ENCODE data around the gene RND1.

The RND1 gene

DNA sequence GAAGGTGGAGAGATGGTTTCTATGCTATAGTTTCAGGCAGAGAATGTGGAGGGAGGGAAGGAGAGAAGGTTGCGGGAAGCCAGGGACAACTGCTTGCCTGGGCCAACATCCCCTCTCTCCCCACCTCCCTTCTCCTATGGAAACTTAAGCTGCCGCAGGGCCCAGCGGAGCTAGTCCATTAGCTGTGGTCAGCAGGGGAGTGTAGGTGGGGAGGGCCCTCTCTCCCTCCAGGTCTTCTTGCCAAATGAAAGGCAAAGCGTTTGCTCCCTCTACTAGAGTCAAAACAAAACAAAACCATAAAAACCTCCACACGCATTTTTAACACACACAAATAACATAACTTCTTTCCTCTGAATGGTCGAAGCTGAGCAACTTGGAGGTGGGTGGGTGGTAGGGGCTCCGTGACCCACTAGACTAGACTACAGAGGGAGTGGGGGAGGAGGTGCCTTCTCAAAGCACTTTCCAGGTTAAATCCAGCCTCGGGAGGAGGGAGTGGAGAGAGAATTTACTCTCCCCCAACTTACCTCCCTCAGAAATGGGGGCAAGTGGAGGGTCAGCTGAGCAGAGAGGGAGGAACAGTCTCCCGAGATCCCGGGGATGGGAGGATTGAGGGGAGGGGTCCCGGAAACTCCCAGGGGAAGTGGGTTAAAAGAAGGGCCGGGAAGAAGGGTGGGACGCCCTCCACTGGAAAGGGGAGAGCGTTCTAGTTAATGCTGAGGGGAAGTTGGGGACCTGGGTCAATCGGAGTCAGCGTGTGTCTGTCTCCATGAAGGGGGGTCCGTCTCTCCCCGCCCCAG, 52.0 kb downstream of the RND1 start:
- H3K18ac ChIP-seq (ENCODE audit: low read length): peak overlapping the region; percentile 98
- H3K9me3 ChIP-seq (ENCODE audit: insufficient read depth, low read depth, low read length): no peaks in the 10 kb centered on the region
- H2AK5ac ChIP-seq (ENCODE audit: low read length): peak overlapping the region; percentile 38
- H3K23ac ChIP-seq (ENCODE audit: low read length): no peak overlapping the region
- H3K79me1 ChIP-seq (ENCODE audit: low read length): peaks cover 29% of the 10 kb centered on the region
- H3K4me3 ChIP-seq (ENCODE audit: low read depth, low read length): peak overlapping the region; percentile 67
- no peak for DNase-seq
- peak overlapping the region; percentile 45 for H2BK5ac ChIP-seq (ENCODE audit: low read depth, low read length, poor library complexity)
- peak overlapping the region; percentile 87 for H2BK120ac ChIP-seq (ENCODE audit: insufficient read depth, low read length, poor library complexity)
- H2AFZ ChIP-seq (ENCODE audit: insufficient read depth, low read length, poor library complexity): peak overlapping the region; percentile 82
- peak overlapping the region; percentile 80 for H3K4me2 ChIP-seq (ENCODE audit: low read length)
- H3K27me3 ChIP-seq (ENCODE audit: insufficient read depth, low read length): no peaks in the 10 kb centered on the region
- H3K4me1 ChIP-seq (ENCODE audit: control insufficient read depth in 1 of 2, insufficient read depth in 2 of 2, low read length in 2 of 2): peaks cover 10 to 16% of the 10 kb centered on the region in 2 experiments
- peak overlapping the region; percentile 96 for H4K8ac ChIP-seq (ENCODE audit: low read depth, low read length)
- WGBS (ENCODE audit: extremely low coverage, insufficient coverage, insufficient read length): 100% methylated on average over 1 of the region's 18 CpGs
- H3K14ac ChIP-seq (ENCODE audit: low read length): peak overlapping the region; percentile 97
- peak overlapping the region; percentile 98 for H4K91ac ChIP-seq (ENCODE audit: low read depth, low read length)
- peaks cover 16% of the 10 kb centered on the region for H3K79me2 ChIP-seq (ENCODE audit: control insufficient read depth, insufficient read depth, low read length, poor library complexity)
- H3K36me3 ChIP-seq (ENCODE audit: control insufficient read depth in 1 of 2, insufficient read depth in 2 of 2, low read length in 2 of 2): no peaks in the 10 kb centered on the region
- H4K12ac ChIP-seq (ENCODE audit: low read depth, low read length): peak overlapping the region; percentile 83
- H3K9ac ChIP-seq (ENCODE audit: low read length): peak overlapping the region; percentile 3
- H3K27ac ChIP-seq (ENCODE audit: low read depth, low read length): peak overlapping the region; percentile 32
- no peak overlapping the region for H2BK12ac ChIP-seq (ENCODE audit: low read length)
- peak overlapping the region; percentile 61 for H3K4ac ChIP-seq (ENCODE audit: low read depth, low read length)

DNA sequence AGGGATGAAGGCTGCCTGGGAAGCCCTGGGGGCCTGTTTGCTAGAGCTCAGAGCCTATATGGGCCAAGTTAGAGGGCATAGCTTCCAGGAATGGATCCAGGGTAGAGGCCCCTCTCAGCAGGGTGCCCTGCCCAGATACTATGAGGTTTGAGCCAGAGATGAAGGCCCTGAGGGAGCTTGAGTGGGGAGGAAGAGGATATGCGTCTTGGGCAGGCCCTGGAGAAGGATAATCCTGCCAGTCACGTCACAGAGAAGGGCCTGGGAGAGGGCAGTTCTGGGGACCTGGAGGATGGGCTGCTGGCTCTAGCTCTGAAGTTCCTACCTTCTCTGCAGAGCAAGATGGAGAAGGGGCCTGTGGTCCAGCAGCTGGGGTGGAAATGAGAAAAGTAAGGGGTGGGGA, 53.3 kb downstream of the RND1 start:
- Histone ChIP-seq H3K79me1 (ENCODE audit: low read length) (peaks cover 19% of the 10 kb centered on the region), H3K23ac (ENCODE audit: low read length) (no peak overlapping the region), H3K27ac (ENCODE audit: low read depth, low read length) (no peak overlapping the region), H3K27me3 (ENCODE audit: insufficient read depth, low read length) (no peaks in the 10 kb centered on the region), H3K18ac (ENCODE audit: low read length) (no peak overlapping the region), H4K91ac (ENCODE audit: low read depth, low read length) (no peak overlapping the region), H2BK12ac (ENCODE audit: low read length) (peak overlapping the region; percentile 14), H3K14ac (ENCODE audit: low read length) (no peak overlapping the region), H2BK120ac (ENCODE audit: insufficient read depth, low read length, poor library complexity) (no peak overlapping the region), H3K36me3 (ENCODE audit: control insufficient read depth in 1 of 2, insufficient read depth in 2 of 2, low read length in 2 of 2) (no peaks in the 10 kb centered on the region), H4K12ac (ENCODE audit: low read depth, low read length) (no peak overlapping the region), H4K8ac (ENCODE audit: low read depth, low read length) (no peak overlapping the region), H3K4ac (ENCODE audit: low read depth, low read length) (no peak overlapping the region), H3K9ac (ENCODE audit: low read length) (no peak overlapping the region), H3K9me3 (ENCODE audit: insufficient read depth, low read depth, low read length) (no peaks in the 10 kb centered on the region), H2AFZ (ENCODE audit: insufficient read depth, low read length, poor library complexity) (no peak overlapping the region), H3K4me2 (ENCODE audit: low read length) (no peak overlapping the region), H2AK5ac (ENCODE audit: low read length) (no peak overlapping the region), H3K4me3 (ENCODE audit: low read depth, low read length) (no peak overlapping the region), H3K79me2 (ENCODE audit: control insufficient read depth, insufficient read depth, low read length, poor library complexity) (peaks cover 11% of the 10 kb centered on the region), H3K4me1 (ENCODE audit: control insufficient read depth in 1 of 2, insufficient read depth in 2 of 2, low read length in 2 of 2) (peaks cover 6 to 11% of the 10 kb centered on the region in 2 experiments), H2BK5ac (ENCODE audit: low read depth, low read length, poor library complexity) (no peak overlapping the region)
- DNase-seq: no peak
- WGBS (ENCODE audit: extremely low coverage, insufficient coverage, insufficient read length): no CpG with 5 or more reads among the region's 2 CpGs

DNA sequence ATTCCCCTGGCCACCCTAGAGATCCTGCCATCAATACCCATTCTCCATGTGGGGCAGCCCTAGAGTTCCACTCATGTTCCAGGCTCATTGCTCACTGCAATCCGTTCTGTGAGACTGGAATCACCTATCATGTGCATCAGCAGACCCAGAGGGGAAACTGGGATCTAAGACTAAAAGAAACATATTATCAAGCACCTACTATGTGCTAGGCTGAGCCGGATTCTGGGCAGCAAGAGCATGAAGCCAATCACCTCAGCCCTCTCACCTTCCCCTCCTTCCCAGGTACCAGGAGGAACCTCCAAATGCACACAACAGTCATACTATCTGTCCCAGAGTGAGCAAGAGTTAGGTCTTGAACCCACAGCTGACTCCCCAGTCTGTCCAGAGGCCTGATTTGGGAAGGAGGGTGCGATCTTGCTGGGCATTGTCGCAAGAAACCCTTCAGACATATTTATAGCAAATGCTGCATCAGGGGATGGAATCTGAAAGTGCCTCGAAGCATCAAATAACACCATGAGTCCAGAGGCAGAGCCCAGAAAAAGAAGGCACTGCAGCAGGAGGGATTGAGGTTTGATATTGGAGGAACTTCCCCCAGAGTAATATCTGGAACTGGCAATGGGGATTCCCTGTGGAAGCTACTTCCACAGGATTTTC, 54.1 kb downstream of the RND1 start:
- no peaks in the 10 kb centered on the region for H3K9me3 ChIP-seq (ENCODE audit: insufficient read depth, low read depth, low read length)
- no CpG with 5 or more reads among the region's 5 CpGs for WGBS (ENCODE audit: extremely low coverage, insufficient coverage, insufficient read length)
- no peak overlapping the region for H3K23ac ChIP-seq (ENCODE audit: low read length)
- DNase-seq: no peak
- no peak overlapping the region for H3K9ac ChIP-seq (ENCODE audit: low read length)
- H3K4me2 ChIP-seq (ENCODE audit: low read length): no peak overlapping the region
- no peak overlapping the region for H2BK5ac ChIP-seq (ENCODE audit: low read depth, low read length, poor library complexity)
- H2AFZ ChIP-seq (ENCODE audit: insufficient read depth, low read length, poor library complexity): no peak overlapping the region
- no peak overlapping the region for H3K18ac ChIP-seq (ENCODE audit: low read length)
- H3K36me3 ChIP-seq (ENCODE audit: control insufficient read depth in 1 of 2, insufficient read depth in 2 of 2, low read length in 2 of 2): no peaks in the 10 kb centered on the region
- H2BK120ac ChIP-seq (ENCODE audit: insufficient read depth, low read length, poor library complexity): no peak overlapping the region
- H3K27ac ChIP-seq (ENCODE audit: low read depth, low read length): no peak overlapping the region
- no peak overlapping the region for H4K8ac ChIP-seq (ENCODE audit: low read depth, low read length)
- H3K14ac ChIP-seq (ENCODE audit: low read length): no peak overlapping the region
- no peaks in the 10 kb centered on the region for H3K27me3 ChIP-seq (ENCODE audit: insufficient read depth, low read length)
- peaks cover 11% of the 10 kb centered on the region for H3K79me2 ChIP-seq (ENCODE audit: control insufficient read depth, insufficient read depth, low read length, poor library complexity)
- H4K12ac ChIP-seq (ENCODE audit: low read depth, low read length): no peak overlapping the region
- no peak overlapping the region for H3K4me3 ChIP-seq (ENCODE audit: low read depth, low read length)
- H4K91ac ChIP-seq (ENCODE audit: low read depth, low read length): no peak overlapping the region
- H3K4ac ChIP-seq (ENCODE audit: low read depth, low read length): no peak overlapping the region
- no peak overlapping the region for H2BK12ac ChIP-seq (ENCODE audit: low read length)
- H3K4me1 ChIP-seq (ENCODE audit: control insufficient read depth in 1 of 2, insufficient read depth in 2 of 2, low read length in 2 of 2): peaks cover 6 to 11% of the 10 kb centered on the region in 2 experiments
- peaks cover 19% of the 10 kb centered on the region for H3K79me1 ChIP-seq (ENCODE audit: low read length)
- no peak overlapping the region for H2AK5ac ChIP-seq (ENCODE audit: low read length)

DNA sequence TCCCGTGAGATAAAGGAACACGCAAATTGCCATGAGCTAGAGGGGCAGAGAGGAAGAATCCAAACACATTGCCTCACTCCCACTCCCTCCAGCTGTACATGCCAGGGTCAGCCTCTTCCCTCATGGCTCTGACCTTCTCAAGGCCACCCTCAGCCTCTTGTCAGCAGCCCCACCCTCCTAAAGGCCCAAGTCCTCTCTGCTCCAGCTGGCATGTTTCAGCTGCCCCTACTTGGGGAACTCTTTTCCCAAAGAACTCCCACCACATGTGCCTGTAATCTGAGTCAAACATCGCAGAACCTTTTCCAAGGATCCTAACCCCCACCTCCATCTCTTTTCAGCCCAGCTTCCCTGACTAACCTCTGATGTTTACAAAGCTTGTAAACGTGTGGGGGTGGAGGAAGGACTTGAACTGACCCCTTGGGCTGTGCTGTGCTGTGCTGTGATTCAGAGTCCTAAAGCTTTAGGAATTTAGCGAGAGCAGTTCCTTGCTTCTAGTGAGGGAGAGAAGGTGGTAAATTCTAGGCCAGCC, 54.7 kb downstream of the RND1 start:
- Histone ChIP-seq H4K8ac (ENCODE audit: low read depth, low read length) (no peak overlapping the region), H3K4ac (ENCODE audit: low read depth, low read length) (no peak overlapping the region), H2BK12ac (ENCODE audit: low read length) (no peak overlapping the region), H3K23ac (ENCODE audit: low read length) (no peak overlapping the region), H3K4me1 (ENCODE audit: control insufficient read depth in 1 of 2, insufficient read depth in 2 of 2, low read length in 2 of 2) (peaks cover 6 to 11% of the 10 kb centered on the region in 2 experiments), H2AFZ (ENCODE audit: insufficient read depth, low read length, poor library complexity) (no peak overlapping the region), H2BK120ac (ENCODE audit: insufficient read depth, low read length, poor library complexity) (no peak overlapping the region), H3K4me3 (ENCODE audit: low read depth, low read length) (no peak overlapping the region), H2AK5ac (ENCODE audit: low read length) (no peak overlapping the region), H3K4me2 (ENCODE audit: low read length) (no peak overlapping the region), H4K91ac (ENCODE audit: low read depth, low read length) (no peak overlapping the region), H3K9ac (ENCODE audit: low read length) (no peak overlapping the region), H3K27me3 (ENCODE audit: insufficient read depth, low read length) (no peaks in the 10 kb centered on the region), H3K18ac (ENCODE audit: low read length) (no peak overlapping the region), H3K9me3 (ENCODE audit: insufficient read depth, low read depth, low read length) (no peaks in the 10 kb centered on the region), H2BK5ac (ENCODE audit: low read depth, low read length, poor library complexity) (no peak overlapping the region), H3K79me1 (ENCODE audit: low read length) (peaks cover 19% of the 10 kb centered on the region), H3K27ac (ENCODE audit: low read depth, low read length) (no peak overlapping the region), H4K12ac (ENCODE audit: low read depth, low read length) (no peak overlapping the region), H3K36me3 (ENCODE audit: control insufficient read depth in 1 of 2, insufficient read depth in 2 of 2, low read length in 2 of 2) (no peaks in the 10 kb centered on the region), H3K79me2 (ENCODE audit: control insufficient read depth, insufficient read depth, low read length, poor library complexity) (peaks cover 11% of the 10 kb centered on the region), H3K14ac (ENCODE audit: low read length) (no peak overlapping the region)
- WGBS (ENCODE audit: extremely low coverage, insufficient coverage, insufficient read length): no CpG with 5 or more reads among the region's 5 CpGs
- no peak for DNase-seq
